ENCODE measurements around the gene NSG1. TPM values are rescaled to one million over a fixed set of nuclear protein-coding genes. Genes with fewer than 3 reads are reported as not detected.
"Not testable (repeated sequence)": the region's sequence is repeated elsewhere in the genome, so short reads cannot be mapped to it uniquely, and the experiment has no call there.

The NSG1 gene
- polyA plus RNA-seq, 2 of the 4 experiments (the other 2 are of a cell fraction) = 0.26 to 0.34 TPM

DNA sequence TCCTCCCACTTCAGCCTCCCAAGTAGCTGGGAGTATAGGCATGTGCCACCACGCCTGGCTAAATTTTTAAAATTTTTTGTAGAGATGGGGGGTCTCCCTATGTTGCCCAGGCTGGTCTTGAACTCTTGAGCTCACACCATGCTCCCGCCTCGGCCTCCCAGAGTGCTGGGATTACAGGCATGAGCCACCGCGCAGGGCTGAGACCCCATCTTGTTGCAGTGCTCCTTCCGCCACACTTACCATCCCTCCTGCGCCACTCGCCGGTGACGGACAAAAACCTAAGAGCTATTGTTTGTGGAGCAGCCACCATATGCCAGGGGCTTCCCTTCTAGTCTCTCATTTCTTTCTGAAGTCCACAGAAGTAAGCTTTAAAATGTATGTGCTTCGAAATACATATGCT is 34.5 kb downstream of the NSG1 start:
- Histone ChIP-seq H3K27ac (no peak overlapping the region), H3K4me3 (no peak overlapping the region), H3K4me2 (no peak overlapping the region), H3K4me1 (no peaks in the 10 kb centered on the region), H3K9me3 (no peaks in the 10 kb centered on the region)
- TF ChIP-seq RAD21 (conservative IDR thresholded peaks at IDR 0.05 in 1 of 2, IDR thresholded peaks at IDR 0.05 in 1 of 2) (no peak), PBX3 (IDR thresholded peaks at IDR 0.05) (no peak), EHMT2 (IDR thresholded peaks at IDR 0.05; ENCODE audit: low read depth) (no peak), CBX2 (IDR thresholded peaks at IDR 0.05; ENCODE audit: borderline replicate concordance, low read depth) (no peak), MAFK (IDR thresholded peaks at IDR 0.05; ENCODE audit: partially characterized antibody) (no peak), KDM1A (IDR thresholded peaks at IDR 0.05; ENCODE audit: low read depth) (no peak)
- TF ChIP-seq, protein P1, sequence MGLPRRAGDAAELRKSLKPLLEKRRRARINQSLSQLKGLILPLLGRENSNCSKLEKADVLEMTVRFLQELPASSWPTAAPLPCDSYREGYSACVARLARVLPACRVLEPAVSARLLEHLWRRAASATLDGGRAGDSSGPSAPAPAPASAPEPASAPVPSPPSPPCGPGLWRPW (IDR thresholded peaks at IDR 0.05) = no peak
- POLR2A ChIA-PET = no interaction called here
- no peak for ATAC-seq
- FAIRE-seq = no peak
- CTCF ChIA-PET = interaction anchor here (1.9 kb wide), 1 partner anchor 10 kb away, joined by 8 read pairs; no protein-coding TSS in a partner anchor
- WGBS (ENCODE audit: missing lambda C conversion rate) = 93% methylated on average over 11 of the region's 11 CpGs
- DNase-seq (ENCODE audit: low read depth in 1 of 2, low spot score in 1 of 2) = no peak

DNA sequence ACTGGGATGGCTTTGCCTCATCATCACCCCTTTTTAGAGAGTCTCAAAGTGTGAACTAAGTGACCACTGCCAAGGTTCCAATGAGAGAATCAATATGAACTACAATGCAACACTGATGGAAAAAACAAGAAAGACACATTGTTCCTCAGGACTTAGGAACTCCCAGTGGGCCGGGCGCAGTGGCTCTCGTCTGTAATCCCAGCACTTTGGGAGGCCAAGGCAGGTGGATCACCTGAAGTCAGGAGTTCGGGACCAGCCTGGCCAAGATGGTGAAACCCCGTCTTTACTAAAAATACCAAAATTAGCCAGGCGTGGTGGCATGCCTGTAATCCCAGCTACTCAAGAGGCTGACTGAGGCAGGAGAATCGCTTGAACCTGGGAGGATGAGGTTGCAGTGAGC is 35.2 kb downstream of the NSG1 start:
- H3K4me3 ChIP-seq; H3K4me1 ChIP-seq; H3K9me3 ChIP-seq; H3K27ac ChIP-seq; POLR2A ChIA-PET; H3K4me2 ChIP-seq; DNase-seq (ENCODE audit: low read depth in 1 of 2, low spot score in 1 of 2); ATAC-seq; FAIRE-seq: not testable (repeated sequence)
- CTCF ChIA-PET = interaction anchor here (1.9 kb wide), 1 partner anchor 9 kb away, joined by 8 read pairs; no protein-coding TSS in a partner anchor
- WGBS (ENCODE audit: missing lambda C conversion rate) = 94% methylated on average over 6 of the region's 7 CpGs

DNA sequence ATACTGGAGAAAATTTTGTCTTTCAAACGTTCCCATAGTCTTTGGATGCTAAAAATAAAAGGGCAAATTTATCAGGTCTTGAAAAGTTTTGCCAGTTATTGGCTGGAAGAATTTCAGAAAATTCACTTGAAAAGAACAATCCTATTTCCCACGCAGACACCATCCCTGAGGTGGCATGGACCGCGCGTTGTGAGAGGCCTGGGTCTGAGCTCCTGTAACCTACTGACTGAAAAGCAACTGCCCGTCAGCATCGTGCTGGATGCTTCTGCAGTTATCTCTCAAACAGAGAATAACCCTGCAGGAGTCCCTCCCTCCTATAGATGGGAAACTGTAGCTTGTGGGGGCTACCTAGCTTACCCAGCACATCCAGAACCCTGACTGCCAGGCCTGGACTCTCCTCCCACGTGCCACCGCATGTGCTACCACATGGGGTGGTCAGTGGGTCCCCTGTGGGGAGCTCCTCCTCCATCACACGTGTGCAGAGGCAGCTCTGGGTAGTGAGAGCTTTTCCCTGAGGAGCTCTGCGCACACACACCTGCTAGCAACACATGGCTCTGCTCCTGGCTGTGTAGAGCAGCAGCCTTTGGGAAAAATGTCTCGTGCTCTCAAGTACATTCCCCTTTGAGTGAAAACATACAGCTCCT is 36.1 kb downstream of the NSG1 start:
- DNase-seq (ENCODE audit: low read depth in 1 of 2, low spot score in 1 of 2) (no peak), ATAC-seq (no peak), FAIRE-seq (no peak)
- ChIA-PET CTCF (interaction anchor here (0.8 kb wide), 1 partner anchor 10 kb away, joined by 3 read pairs; no protein-coding TSS in a partner anchor), POLR2A (no interaction called here)
- H3K9me3 ChIP-seq = no peaks in the 10 kb centered on the region
- 81% methylated on average over 10 of the region's 12 CpGs for WGBS (ENCODE audit: missing lambda C conversion rate)
- H3K27ac ChIP-seq = no peak overlapping the region
- H3K4me1 ChIP-seq = no peaks in the 10 kb centered on the region
- H3K4me3 ChIP-seq = no peak overlapping the region
- no peak for TF ChIP-seq MAX (IDR thresholded peaks at IDR 0.05)
- H3K4me2 ChIP-seq = no peak overlapping the region

GRCh38 chr4:4423706-4424498 is 37.0 kb downstream of the NSG1 start:
- Histone ChIP-seq H3K4me2 (no peak overlapping the region), H3K4me3 (no peak overlapping the region), H3K4me1 (no peaks in the 10 kb centered on the region), H3K9me3 (no peaks in the 10 kb centered on the region), H3K27ac (no peak overlapping the region)
- FAIRE-seq = no peak
- POLR2A ChIA-PET = no interaction called here
- CTCF ChIA-PET = interaction anchor here (0.6 kb wide), 1 partner anchor 160 kb away, joined by 6 read pairs; no protein-coding TSS in a partner anchor
- no peak for DNase-seq (ENCODE audit: low read depth in 1 of 2, low spot score in 1 of 2)
- WGBS (ENCODE audit: missing lambda C conversion rate) = 91% methylated on average over 6 of the region's 9 CpGs
- ATAC-seq = no peak
- TF ChIP-seq SMC3 (IDR thresholded peaks at IDR 0.05) (no peak), HEYL (CRISPR knock-in tag; IDR thresholded peaks at IDR 0.05) (no peak), ESRRA (IDR thresholded peaks at IDR 0.05; ENCODE audit: borderline replicate concordance, low read length) (no peak), RFX5 (IDR thresholded peaks at IDR 0.05) (no peak), MAZ (IDR thresholded peaks at IDR 0.05; ENCODE audit: borderline replicate concordance, low read depth, low read length) (no peak), POLR2AphosphoS2 (conservative IDR thresholded peaks at IDR 0.05; ENCODE audit: low read length) (no peak), MAFK (IDR thresholded peaks at IDR 0.05; ENCODE audit: partially characterized antibody) (no peak)
- TF ChIP-seq, protein P1 (IDR thresholded peaks at IDR 0.05) = no peak
- TF ChIP-seq, protein P2, sequence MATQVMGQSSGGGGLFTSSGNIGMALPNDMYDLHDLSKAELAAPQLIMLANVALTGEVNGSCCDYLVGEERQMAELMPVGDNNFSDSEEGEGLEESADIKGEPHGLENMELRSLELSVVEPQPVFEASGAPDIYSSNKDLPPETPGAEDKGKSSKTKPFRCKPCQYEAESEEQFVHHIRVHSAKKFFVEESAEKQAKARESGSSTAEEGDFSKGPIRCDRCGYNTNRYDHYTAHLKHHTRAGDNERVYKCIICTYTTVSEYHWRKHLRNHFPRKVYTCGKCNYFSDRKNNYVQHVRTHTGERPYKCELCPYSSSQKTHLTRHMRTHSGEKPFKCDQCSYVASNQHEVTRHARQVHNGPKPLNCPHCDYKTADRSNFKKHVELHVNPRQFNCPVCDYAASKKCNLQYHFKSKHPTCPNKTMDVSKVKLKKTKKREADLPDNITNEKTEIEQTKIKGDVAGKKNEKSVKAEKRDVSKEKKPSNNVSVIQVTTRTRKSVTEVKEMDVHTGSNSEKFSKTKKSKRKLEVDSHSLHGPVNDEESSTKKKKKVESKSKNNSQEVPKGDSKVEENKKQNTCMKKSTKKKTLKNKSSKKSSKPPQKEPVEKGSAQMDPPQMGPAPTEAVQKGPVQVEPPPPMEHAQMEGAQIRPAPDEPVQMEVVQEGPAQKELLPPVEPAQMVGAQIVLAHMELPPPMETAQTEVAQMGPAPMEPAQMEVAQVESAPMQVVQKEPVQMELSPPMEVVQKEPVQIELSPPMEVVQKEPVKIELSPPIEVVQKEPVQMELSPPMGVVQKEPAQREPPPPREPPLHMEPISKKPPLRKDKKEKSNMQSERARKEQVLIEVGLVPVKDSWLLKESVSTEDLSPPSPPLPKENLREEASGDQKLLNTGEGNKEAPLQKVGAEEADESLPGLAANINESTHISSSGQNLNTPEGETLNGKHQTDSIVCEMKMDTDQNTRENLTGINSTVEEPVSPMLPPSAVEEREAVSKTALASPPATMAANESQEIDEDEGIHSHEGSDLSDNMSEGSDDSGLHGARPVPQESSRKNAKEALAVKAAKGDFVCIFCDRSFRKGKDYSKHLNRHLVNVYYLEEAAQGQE (IDR thresholded peaks at IDR 0.05) = no peak
